HEK293 (cell line): ENCODE measurements around the gene KLRC3.

Source experiments
- CTCF ChIA-PET: fragments of 350-600 bp; formaldehyde crosslinking; extraction: SDS; loops from one replicate; lab custom pipeline; 2021; ENCODE audit warnings: antibody characterized with exemption; lab: Yijun Ruan, JAX
- POLR2A ChIA-PET: fragments of 300-600 bp; formaldehyde crosslinking; extraction: SDS; loops from one replicate; lab custom pipeline; 2020; ENCODE audit warnings: antibody characterized with exemption, inconsistent platforms; lab: Yijun Ruan, JAX
- H3K27ac ChIP-seq: fragments of 200-500 bp; sonication (Bioruptor generic); 2 replicates; pipeline ENCODE4 v1.5.1; 2014; ENCODE audit warnings: low read depth, low read length, control low read depth, inconsistent platforms; ENCODE audit errors: extremely low read depth
- H3K36me3 ChIP-seq, 2 experiments: fragments of 200-500 bp in 1 of 2; sonication (Bioruptor generic) in 1 of 2; 1 replicate in 1 of 2; 2 replicates in 1 of 2; pipeline ENCODE4 v1.5.1; 2014 to 2017; ENCODE audit warnings: inconsistent platforms in 2 of 2, low read length in 2 of 2; ENCODE audit not compliant: control insufficient read depth in 2 of 2, insufficient read depth in 1 of 2
- H3K4me1 ChIP-seq: fragments of 200-500 bp; sonication (Bioruptor generic); 2 replicates; pipeline ENCODE4 v1.5.1; 2014; ENCODE audit warnings: mild to moderate bottlenecking, low read length, inconsistent platforms; ENCODE audit not compliant: control insufficient read depth, insufficient read depth
- H3K4me3 ChIP-seq: 2 replicates; pipeline ENCODE4 v1.5.1; 2011; ENCODE audit warnings: low read depth, mild to moderate bottlenecking, control low read depth, low read length, moderate library complexity
- H3K9me3 ChIP-seq: fragments of 200-500 bp; sonication (Bioruptor generic); 2 replicates; pipeline ENCODE4 v1.5.1; 2014; ENCODE audit warnings: low read depth, low read length, inconsistent platforms; ENCODE audit not compliant: control insufficient read depth, insufficient read depth
- GLI2 ChIP-seq: fragments of 450-650 bp; formaldehyde crosslinking; IDR thresholded peaks from 2 replicates; pipeline ENCODE4; 2017; ENCODE audit warnings: missing biosample characterization, missing genetic modification characterization, low read depth, borderline replicate concordance
- GLIS2 ChIP-seq: fragments of 450-650 bp; formaldehyde crosslinking; IDR thresholded peaks from 2 replicates; pipeline ENCODE4 v1.5.1; 2016; ENCODE audit warnings: missing biosample characterization, missing genetic modification characterization
- HOXD13 ChIP-seq: sonication (generic); formaldehyde crosslinking; IDR thresholded peaks from 2 replicates; pipeline ENCODE4 v1.8.0; 2022; ENCODE audit warnings: missing genetic modification reagents, borderline replicate concordance
- RBAK ChIP-seq: fragments of 450-650 bp; formaldehyde crosslinking; IDR thresholded peaks from 2 replicates; pipeline ENCODE4 v1.5.1; 2016; ENCODE audit warnings: missing biosample characterization, missing genetic modification characterization
- SCRT1 ChIP-seq: fragments of 450-650 bp; formaldehyde crosslinking; IDR thresholded peaks from 2 replicates; pipeline ENCODE4 v1.5.1; 2016; ENCODE audit warnings: missing biosample characterization, missing genetic modification characterization, borderline replicate concordance
- SP3 ChIP-seq: fragments of 450-650 bp; formaldehyde crosslinking; IDR thresholded peaks from 2 replicates; pipeline ENCODE4 v1.5.1; 2016; ENCODE audit warnings: missing biosample characterization, missing genetic modification characterization
- SP7 ChIP-seq: fragments of 450-650 bp; formaldehyde crosslinking; IDR thresholded peaks from 2 replicates; pipeline ENCODE4 v1.5.1; 2016; ENCODE audit warnings: missing biosample characterization, missing genetic modification characterization
- ZBTB10 ChIP-seq: fragments of 450-650 bp; formaldehyde crosslinking; IDR thresholded peaks from 2 replicates; pipeline ENCODE4 v1.5.1; 2016; ENCODE audit warnings: missing biosample characterization, missing genetic modification characterization
- ZBTB17 ChIP-seq: fragments of 450-650 bp; formaldehyde crosslinking; IDR thresholded peaks from 2 replicates; pipeline ENCODE4 v1.5.1; 2016; ENCODE audit warnings: missing biosample characterization, missing genetic modification characterization
- ZBTB48 ChIP-seq: fragments of 450-650 bp; formaldehyde crosslinking; IDR thresholded peaks from 2 replicates; pipeline ENCODE4 v1.5.1; 2016; ENCODE audit warnings: missing biosample characterization, missing genetic modification characterization
- ZFP41 ChIP-seq: fragments of 450-650 bp; formaldehyde crosslinking; IDR thresholded peaks from 2 replicates; pipeline ENCODE4 v1.5.1; 2016; ENCODE audit warnings: missing biosample characterization, missing genetic modification characterization, borderline replicate concordance
- ZNF10 ChIP-seq: fragments of 450-650 bp; formaldehyde crosslinking; IDR thresholded peaks from 2 replicates; pipeline ENCODE4 v1.5.1; 2017; ENCODE audit warnings: missing biosample characterization, missing genetic modification characterization
- ZNF112 ChIP-seq: fragments of 450-650 bp; formaldehyde crosslinking; IDR thresholded peaks from 2 replicates; pipeline ENCODE4 v1.5.0; 2017; ENCODE audit warnings: missing biosample characterization, missing genetic modification characterization
- ZNF16 ChIP-seq: fragments of 450-650 bp; formaldehyde crosslinking; IDR thresholded peaks from 2 replicates; pipeline ENCODE4 v1.5.1; 2016; ENCODE audit warnings: low read depth, missing biosample characterization, missing genetic modification characterization
- ZNF184 ChIP-seq: fragments of 450-650 bp; IDR thresholded peaks from 2 replicates; pipeline ENCODE4 v1.5.1; 2018; ENCODE audit warnings: missing biosample characterization, mild to moderate bottlenecking, missing genetic modification characterization
- ZNF221 ChIP-seq: fragments of 450-650 bp; formaldehyde crosslinking; IDR thresholded peaks from 2 replicates; pipeline ENCODE4 v1.5.1; 2017; ENCODE audit warnings: missing biosample characterization, missing genetic modification characterization, borderline replicate concordance
- ZNF239 ChIP-seq: fragments of 450-650 bp; formaldehyde crosslinking; IDR thresholded peaks from 2 replicates; pipeline ENCODE4 v1.5.1; 2016; ENCODE audit warnings: missing biosample characterization, missing genetic modification characterization
- ZNF26 ChIP-seq: fragments of 450-650 bp; formaldehyde crosslinking; IDR thresholded peaks from 2 replicates; pipeline ENCODE4 v1.5.1; 2016; ENCODE audit warnings: missing biosample characterization, missing genetic modification characterization
- ZNF354C ChIP-seq: fragments of 450-650 bp; formaldehyde crosslinking; IDR thresholded peaks from 2 replicates; pipeline ENCODE4 v1.5.1; 2016; ENCODE audit warnings: missing biosample characterization, missing genetic modification characterization, low read depth, borderline replicate concordance
- ZNF37A ChIP-seq: fragments of 450-650 bp; IDR thresholded peaks from 2 replicates; pipeline ENCODE4 v1.5.1; 2018; ENCODE audit warnings: missing biosample characterization, missing genetic modification characterization
- ZNF404 ChIP-seq: fragments of 450-650 bp; formaldehyde crosslinking; IDR thresholded peaks from 2 replicates; pipeline ENCODE4 v1.5.1; 2017; ENCODE audit warnings: missing biosample characterization, missing genetic modification characterization
- ZNF510 ChIP-seq: fragments of 450-650 bp; formaldehyde crosslinking; IDR thresholded peaks from 2 replicates; pipeline ENCODE4 v1.5.1; 2018; ENCODE audit warnings: mild to moderate bottlenecking, missing genetic modification characterization, missing biosample characterization; ENCODE audit not compliant: insufficient replicate concordance
- ZNF514 ChIP-seq: fragments of 450-650 bp; formaldehyde crosslinking; IDR thresholded peaks from 2 replicates; pipeline ENCODE4 v1.5.1; 2016; ENCODE audit warnings: missing biosample characterization, missing genetic modification characterization
- ZNF544 ChIP-seq: fragments of 450-650 bp; formaldehyde crosslinking; IDR thresholded peaks from 2 replicates; pipeline ENCODE4 v1.5.0; 2017; ENCODE audit warnings: missing biosample characterization, missing genetic modification characterization
- ZNF585B ChIP-seq: fragments of 450-650 bp; formaldehyde crosslinking; IDR thresholded peaks from 2 replicates; pipeline ENCODE4 v1.5.1; 2016; ENCODE audit warnings: missing biosample characterization, missing genetic modification characterization
- ZNF629 ChIP-seq: fragments of 450-650 bp; formaldehyde crosslinking; IDR thresholded peaks from 2 replicates; pipeline ENCODE4 v1.5.1; 2017; ENCODE audit warnings: missing biosample characterization, missing genetic modification characterization
- ZNF658 ChIP-seq: fragments of 450-650 bp; formaldehyde crosslinking; IDR thresholded peaks from 2 replicates; pipeline ENCODE4; 2016; ENCODE audit warnings: missing biosample characterization, missing genetic modification characterization
- ZNF747 ChIP-seq: fragments of 450-650 bp; formaldehyde crosslinking; IDR thresholded peaks from 2 replicates; pipeline ENCODE4 v1.5.1; 2016; ENCODE audit warnings: missing biosample characterization, missing genetic modification characterization
- ZNF768 ChIP-seq: fragments of 450-650 bp; formaldehyde crosslinking; IDR thresholded peaks from 2 replicates; pipeline ENCODE4 v1.5.1; 2018; ENCODE audit warnings: missing biosample characterization, mild to moderate bottlenecking, missing genetic modification characterization
- ZNF777 ChIP-seq: fragments of 450-650 bp; formaldehyde crosslinking; IDR thresholded peaks from 2 replicates; pipeline ENCODE4 v1.5.1; 2017; ENCODE audit warnings: missing biosample characterization, missing genetic modification characterization, borderline replicate concordance
- ZNF843 ChIP-seq: fragments of 450-650 bp; formaldehyde crosslinking; IDR thresholded peaks from 2 replicates; pipeline ENCODE4 v1.5.1; 2016; ENCODE audit warnings: missing biosample characterization, missing genetic modification characterization
- TF ChIP-seq, protein P1 (sequence below): fragments of 450-650 bp; formaldehyde crosslinking; IDR thresholded peaks from 2 replicates; pipeline ENCODE4 v1.5.1; 2016; ENCODE audit warnings: missing biosample characterization, missing genetic modification characterization

KLRC3 gene

GRCh38 chr12:10386857-10387256 lies 33.5 kb downstream of the KLRC3 start:
- no peak overlapping the region for H3K27ac ChIP-seq
- POLR2A ChIA-PET = no interaction called here
- TF ChIP-seq ZNF221 (tag by site-specific recombination) (no peak), ZNF514 (tag by site-specific recombination) (no peak), ZNF354C (tag by site-specific recombination) (no peak), ZNF544 (tag by site-specific recombination) (no peak), ZNF10 (tag by site-specific recombination) (no peak), ZNF585B (tag by site-specific recombination) (no peak), ZNF112 (tag by site-specific recombination) (no peak), ZFP41 (tag by site-specific recombination) (no peak), ZNF37A (no peak), ZNF404 (no peak), ZNF16 (tag by site-specific recombination) (no peak), ZNF510 (no peak), GLI2 (no peak)
- TF ChIP-seq, protein P1, sequence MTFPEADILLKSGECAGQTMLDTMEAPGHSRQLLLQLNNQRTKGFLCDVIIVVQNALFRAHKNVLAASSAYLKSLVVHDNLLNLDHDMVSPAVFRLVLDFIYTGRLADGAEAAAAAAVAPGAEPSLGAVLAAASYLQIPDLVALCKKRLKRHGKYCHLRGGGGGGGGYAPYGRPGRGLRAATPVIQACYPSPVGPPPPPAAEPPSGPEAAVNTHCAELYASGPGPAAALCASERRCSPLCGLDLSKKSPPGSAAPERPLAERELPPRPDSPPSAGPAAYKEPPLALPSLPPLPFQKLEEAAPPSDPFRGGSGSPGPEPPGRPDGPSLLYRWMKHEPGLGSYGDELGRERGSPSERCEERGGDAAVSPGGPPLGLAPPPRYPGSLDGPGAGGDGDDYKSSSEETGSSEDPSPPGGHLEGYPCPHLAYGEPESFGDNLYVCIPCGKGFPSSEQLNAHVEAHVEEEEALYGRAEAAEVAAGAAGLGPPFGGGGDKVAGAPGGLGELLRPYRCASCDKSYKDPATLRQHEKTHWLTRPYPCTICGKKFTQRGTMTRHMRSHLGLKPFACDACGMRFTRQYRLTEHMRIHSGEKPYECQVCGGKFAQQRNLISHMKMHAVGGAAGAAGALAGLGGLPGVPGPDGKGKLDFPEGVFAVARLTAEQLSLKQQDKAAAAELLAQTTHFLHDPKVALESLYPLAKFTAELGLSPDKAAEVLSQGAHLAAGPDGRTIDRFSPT (tag by site-specific recombination) = no peak
- TF ChIP-seq, all 188 proteins: peak for 0
- Histone ChIP-seq H3K36me3 (peaks cover 0 to 1% of the 10 kb centered on the region in 2 experiments; a peak in 2 of 3 replicates), H3K9me3 (no peaks in the 10 kb centered on the region), H3K4me3 (no peak overlapping the region), H3K4me1 (peaks cover 6% of the 10 kb centered on the region)
- CTCF ChIA-PET = no interaction called here

DNA sequence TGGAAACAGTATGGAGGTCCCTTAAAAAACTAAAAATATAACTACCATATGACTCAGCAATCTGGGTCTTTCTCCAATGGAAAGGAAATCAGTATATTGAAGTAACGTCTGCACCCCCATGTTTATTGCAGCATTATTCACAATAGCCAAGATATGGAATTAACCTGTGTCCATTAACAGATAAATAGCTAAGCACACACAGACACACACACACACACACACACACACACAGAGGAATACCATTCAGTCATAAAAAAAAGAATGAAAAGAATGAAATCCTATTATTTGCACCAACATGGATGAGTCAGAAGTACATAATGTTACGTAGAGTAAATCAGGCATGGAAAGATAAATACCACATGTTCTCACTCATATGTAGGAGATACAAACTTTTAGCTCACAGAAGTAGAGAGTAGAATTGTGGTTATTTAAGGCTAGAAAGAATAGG lies 35.2 kb downstream of the KLRC3 start:
- H3K36me3 ChIP-seq = peaks cover 4 to 12% of the 10 kb centered on the region in 2 experiments; a peak in 2 of 3 replicates
- no peaks in the 10 kb centered on the region for H3K9me3 ChIP-seq
- ChIA-PET CTCF (interaction anchor here (0.6 to 0.7 kb wide), 3 partner anchors 17 to 350 kb away, joined by 3 read pairs; no protein-coding TSS in a partner anchor), POLR2A (interaction anchor here (0.7 to 1.6 kb wide), 3 partner anchors 10 to 20 kb away, joined by 3 read pairs; no protein-coding TSS in a partner anchor)
- no peak overlapping the region for H3K4me3 ChIP-seq
- no peak overlapping the region for H3K27ac ChIP-seq
- 0 out of 2 replicates have a peak, but pooled peaks cover 3% of the 10 kb centered on the region for H3K4me1 ChIP-seq
- TF ChIP-seq ZNF843 (tag by site-specific recombination) (no peak), GLIS2 (no peak), ZNF747 (tag by site-specific recombination) (peak; percentile 80; the same call in 1 of the 2 replicates), ZNF658 (tag by site-specific recombination) (peak; percentile 90; the same call in 1 of the 2 replicates), ZNF26 (tag by site-specific recombination) (peak; percentile 50; the same call in 1 of the 2 replicates), ZNF768 (tag by site-specific recombination) (no peak), ZBTB17 (tag by site-specific recombination) (peak; percentile 31; the same call in 1 of the 2 replicates), ZNF184 (tag by site-specific recombination) (no peak), SP7 (tag by site-specific recombination) (peak; percentile 97), ZBTB48 (no peak), ZNF239 (tag by site-specific recombination) (no peak), ZNF777 (tag by site-specific recombination) (no peak), SCRT1 (tag by site-specific recombination) (no peak), ZBTB10 (tag by site-specific recombination) (no peak), SP3 (peak; percentile 37; the same call in 1 of the 2 replicates), RBAK (tag by site-specific recombination) (peak; percentile 54; the same call in 1 of the 2 replicates), HOXD13 (CRISPR knock-in tag) (peak; percentile 62; the same call in 1 of the 2 replicates), ZNF629 (tag by site-specific recombination) (peak; percentile 84)
